ENCODE data around the gene FBXO30.
A peak's percentile ranks its signal among the peaks of the same experiment; 100 is the strongest.

Gene FBXO30

GRCh38 chr6:145814501-145815308 is at the start of gene FBXO30:
Gene FBXO30, minus strand, starts transcription at chr6:145814795. Its CDS starts 8,390 bp downstream, at chr6:145806405.
- H3K4me1 ChIP-seq = peaks cover 32% of the 10 kb centered on the region
- peaks cover 38% of the 10 kb centered on the region for H4K20me1 ChIP-seq
- TF ChIP-seq Cebpa-rat (IDR thresholded peaks at IDR 0.05) = no peak
- no peaks in the 10 kb centered on the region for H3K27me3 ChIP-seq
- peak within 1 kb of the TSS; percentile 97 for H3K4me3 ChIP-seq
- H3K9ac ChIP-seq = peak within 1 kb of the TSS; percentile 95
- H3K9me3 ChIP-seq = peaks cover 5% of the 10 kb centered on the region; the same call in 1 of the 2 replicates
- no peaks in the 10 kb centered on the region for H3K36me3 ChIP-seq
- H3K27ac ChIP-seq = peak within 1 kb of the TSS; percentile 90
- peak within 1 kb of the TSS; percentile 91 for H3K4me2 ChIP-seq

GRCh38 chr6:145863988-145864616 is 49.5 kb upstream of the FBXO30 start:
- H3K4me2 ChIP-seq = peak overlapping the region; percentile 1; the same call in 1 of the 2 replicates
- H3K4me3 ChIP-seq = no peak overlapping the region
- no peaks in the 10 kb centered on the region for H4K20me1 ChIP-seq
- no peak for TF ChIP-seq Cebpa-rat (IDR thresholded peaks at IDR 0.05)
- H3K9me3 ChIP-seq = peaks cover 5% of the 10 kb centered on the region; the same call in 1 of the 2 replicates
- H3K27ac ChIP-seq = no peak overlapping the region
- H3K27me3 ChIP-seq = no peaks in the 10 kb centered on the region
- no peaks in the 10 kb centered on the region for H3K36me3 ChIP-seq
- no peak overlapping the region for H3K9ac ChIP-seq
- peaks cover 41% of the 10 kb centered on the region for H3K4me1 ChIP-seq

- no peak for TF ChIP-seq Cebpa-rat (IDR thresholded peaks at IDR 0.05)
- Histone ChIP-seq H3K9me3 (peaks cover 5% of the 10 kb centered on the region; the same call in 1 of the 2 replicates), H3K4me1 (peaks cover 41% of the 10 kb centered on the region), H4K20me1 (no peaks in the 10 kb centered on the region), H3K4me3 (no peak overlapping the region), H3K9ac (no peak overlapping the region), H3K27ac (no peak overlapping the region), H3K36me3 (no peaks in the 10 kb centered on the region), H3K4me2 (0 out of 2 replicates have a peak overlapping the region, but pooled peaks have one; percentile 1), H3K27me3 (no peaks in the 10 kb centered on the region)
Measured at GRCh38 chr6:145863366-145863765, 48.8 kb upstream of the FBXO30 start.

- H3K4me2 ChIP-seq = no peak overlapping the region
- no peak overlapping the region for H3K4me3 ChIP-seq
- TF ChIP-seq Cebpa-rat (IDR thresholded peaks at IDR 0.05) = no peak
- peaks cover 22% of the 10 kb centered on the region for H3K4me1 ChIP-seq
- peaks cover 5% of the 10 kb centered on the region; the same call in 1 of the 2 replicates for H3K9me3 ChIP-seq
- no peaks in the 10 kb centered on the region for H3K27me3 ChIP-seq
- no peaks in the 10 kb centered on the region for H4K20me1 ChIP-seq
- no peak overlapping the region for H3K27ac ChIP-seq
- no peaks in the 10 kb centered on the region for H3K36me3 ChIP-seq
- no peak overlapping the region for H3K9ac ChIP-seq
Measured at GRCh38 chr6:145860562-145860961, 46.0 kb upstream of the FBXO30 start.

- H3K9ac ChIP-seq = no peak overlapping the region
- H3K36me3 ChIP-seq = no peaks in the 10 kb centered on the region
- no peak overlapping the region for H3K27ac ChIP-seq
- no peak overlapping the region for H3K4me3 ChIP-seq
- H3K27me3 ChIP-seq = no peaks in the 10 kb centered on the region
- H3K4me1 ChIP-seq = no peaks in the 10 kb centered on the region
- H3K4me2 ChIP-seq = no peak overlapping the region
- TF ChIP-seq Cebpa-rat (IDR thresholded peaks at IDR 0.05) = no peak
- H3K9me3 ChIP-seq = no peaks in the 10 kb centered on the region
- no peaks in the 10 kb centered on the region for H4K20me1 ChIP-seq
Measured at GRCh38 chr6:145850671-145851070, 36.1 kb upstream of the FBXO30 start.

GRCh38 chr6:145848541-145848940 is 33.9 kb upstream of the FBXO30 start:
- Histone ChIP-seq H3K4me3 (no peak overlapping the region), H3K9me3 (no peaks in the 10 kb centered on the region), H3K27me3 (no peaks in the 10 kb centered on the region), H3K9ac (no peak overlapping the region), H3K27ac (no peak overlapping the region), H4K20me1 (no peaks in the 10 kb centered on the region), H3K4me2 (no peak overlapping the region), H3K4me1 (no peaks in the 10 kb centered on the region), H3K36me3 (no peaks in the 10 kb centered on the region)
- TF ChIP-seq Cebpa-rat (IDR thresholded peaks at IDR 0.05) = no peak

- Histone ChIP-seq H3K27me3 (no peaks in the 10 kb centered on the region), H3K9ac (no peak overlapping the region), H3K36me3 (no peaks in the 10 kb centered on the region), H3K9me3 (no peaks in the 10 kb centered on the region), H3K4me3 (no peak overlapping the region), H3K4me1 (no peaks in the 10 kb centered on the region), H3K4me2 (no peak overlapping the region), H3K27ac (no peak overlapping the region), H4K20me1 (no peaks in the 10 kb centered on the region)
- TF ChIP-seq Cebpa-rat (IDR thresholded peaks at IDR 0.05) = no peak
Measured at GRCh38 chr6:145845557-145845956, 31.0 kb upstream of the FBXO30 start.

- no peak overlapping the region for H3K27ac ChIP-seq
- no peaks in the 10 kb centered on the region for H3K4me1 ChIP-seq
- no peaks in the 10 kb centered on the region for H4K20me1 ChIP-seq
- H3K9me3 ChIP-seq = no peaks in the 10 kb centered on the region
- no peaks in the 10 kb centered on the region for H3K27me3 ChIP-seq
- no peak overlapping the region for H3K4me2 ChIP-seq
- H3K36me3 ChIP-seq = no peaks in the 10 kb centered on the region
- TF ChIP-seq Cebpa-rat (IDR thresholded peaks at IDR 0.05) = no peak
- no peak overlapping the region for H3K9ac ChIP-seq
- H3K4me3 ChIP-seq = no peak overlapping the region
Measured at GRCh38 chr6:145844933-145845540, 30.4 kb upstream of the FBXO30 start.

- Histone ChIP-seq H3K27me3 (no peaks in the 10 kb centered on the region), H3K4me3 (no peak overlapping the region), H3K9ac (no peak overlapping the region), H3K36me3 (no peaks in the 10 kb centered on the region), H3K9me3 (no peaks in the 10 kb centered on the region), H3K4me2 (no peak overlapping the region), H3K27ac (no peak overlapping the region), H3K4me1 (no peaks in the 10 kb centered on the region), H4K20me1 (no peaks in the 10 kb centered on the region)
- TF ChIP-seq Cebpa-rat (IDR thresholded peaks at IDR 0.05) = no peak
Measured at GRCh38 chr6:145842693-145843546, 28.3 kb upstream of the FBXO30 start.
